Ectodermal cell (in vitro differentiated cells): ENCODE data around the gene CD63.

ENCODE experiments used
- H3K27ac ChIP-seq: 2 replicates; pipeline ENCODE4 v1.7.0; 2013; ENCODE audit warnings: mild to moderate bottlenecking, low read depth, low read length; ENCODE audit not compliant: insufficient read depth, poor library complexity, severe bottlenecking
- H3K27me3 ChIP-seq: 2 replicates; pipeline ENCODE4 v1.7.0; 2013; ENCODE audit warnings: mild to moderate bottlenecking, low read length; ENCODE audit not compliant: insufficient read depth, control insufficient read depth, poor library complexity, severe bottlenecking
- H3K36me3 ChIP-seq: one replicate; pipeline ENCODE4 v1.7.0; 2013; ENCODE audit warnings: low read length; ENCODE audit not compliant: control insufficient read depth, insufficient read depth
- H3K4me1 ChIP-seq: one replicate; pipeline ENCODE4 v1.7.0; 2013; ENCODE audit warnings: low read length; ENCODE audit not compliant: control insufficient read depth, insufficient read depth
- H3K4me3 ChIP-seq: 2 replicates; pipeline ENCODE4 v1.7.0; 2013; ENCODE audit warnings: low read depth, low read length, control low read depth; ENCODE audit not compliant: insufficient read depth
- H3K9me3 ChIP-seq: 2 replicates; pipeline ENCODE4 v1.7.0; 2013; ENCODE audit warnings: mild to moderate bottlenecking, low read length, moderate library complexity; ENCODE audit not compliant: control insufficient read depth
- WGBS, 2 experiments: methylation state at CpG; one replicate each; pipeline ENCODE4 v1.1.7; 2013; ENCODE audit warnings: missing lambda C conversion rate in 2 of 2; 5-methylcytosine and 5-hydroxymethylcytosine counted together

CD63 gene

GRCh38 chr12:55729819-55730818 is 1.3 kb upstream of the CD63 start:
- Histone ChIP-seq H3K4me3 (peak overlapping the region; percentile 64), H3K4me1 (peaks cover 14% of the 10 kb centered on the region), H3K27me3 (no peaks in the 10 kb centered on the region), H3K36me3 (peaks cover 6% of the 10 kb centered on the region), H3K27ac (peak overlapping the region; percentile 86), H3K9me3 (no peaks in the 10 kb centered on the region)
- WGBS, 2 experiments, result 9 to 10% methylated on average over 19 of the region's 19 CpGs

- Histone ChIP-seq H3K4me1 (peaks cover 14% of the 10 kb centered on the region), H3K27ac (peak overlapping the region; percentile 86), H3K36me3 (peaks cover 11% of the 10 kb centered on the region), H3K27me3 (no peaks in the 10 kb centered on the region), H3K4me3 (peak overlapping the region; percentile 64), H3K9me3 (no peaks in the 10 kb centered on the region)
- 0% methylated on average over 61 of the region's 61 CpGs for WGBS, 2 experiments
Observed at GRCh38 chr12:55728186-55728938, 447 bp downstream of the CD63 start.

DNA sequence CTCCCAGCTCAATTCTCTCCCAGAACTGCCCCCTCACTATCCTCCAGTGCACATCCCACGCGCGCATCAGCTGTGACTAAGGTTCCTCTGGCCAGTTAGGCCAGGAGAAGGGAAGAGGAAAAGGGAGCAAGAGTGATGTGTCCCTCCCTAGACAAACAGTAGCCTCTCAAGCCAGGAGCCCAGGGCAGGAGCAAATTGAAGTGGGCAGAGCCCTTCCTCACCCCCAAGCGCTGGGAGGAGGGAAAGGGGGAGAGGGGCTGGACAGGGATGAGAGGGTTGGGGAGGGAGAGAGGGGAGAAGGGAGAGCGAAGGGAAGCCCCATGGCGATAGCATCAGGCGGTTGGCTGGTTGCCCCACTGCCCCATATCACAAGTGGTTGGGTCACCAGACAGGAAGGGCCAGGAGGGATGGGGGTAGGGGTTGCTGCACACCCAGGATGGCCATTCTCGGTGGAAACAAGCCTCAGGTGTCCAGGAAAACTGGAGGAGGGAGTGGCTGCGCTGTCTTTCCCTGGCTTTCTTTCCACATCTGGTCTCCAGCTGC is 1.1 kb downstream of the CD63 start:
- H3K9me3 ChIP-seq, result no peaks in the 10 kb centered on the region
- WGBS, 2 experiments, result 13 to 14% methylated on average over 9 of the region's 9 CpGs
- peaks cover 11% of the 10 kb centered on the region for H3K36me3 ChIP-seq
- H3K27me3 ChIP-seq, result no peaks in the 10 kb centered on the region
- H3K4me3 ChIP-seq, result peak overlapping the region; percentile 64
- H3K27ac ChIP-seq, result no peak overlapping the region
- peaks cover 14% of the 10 kb centered on the region for H3K4me1 ChIP-seq

DNA sequence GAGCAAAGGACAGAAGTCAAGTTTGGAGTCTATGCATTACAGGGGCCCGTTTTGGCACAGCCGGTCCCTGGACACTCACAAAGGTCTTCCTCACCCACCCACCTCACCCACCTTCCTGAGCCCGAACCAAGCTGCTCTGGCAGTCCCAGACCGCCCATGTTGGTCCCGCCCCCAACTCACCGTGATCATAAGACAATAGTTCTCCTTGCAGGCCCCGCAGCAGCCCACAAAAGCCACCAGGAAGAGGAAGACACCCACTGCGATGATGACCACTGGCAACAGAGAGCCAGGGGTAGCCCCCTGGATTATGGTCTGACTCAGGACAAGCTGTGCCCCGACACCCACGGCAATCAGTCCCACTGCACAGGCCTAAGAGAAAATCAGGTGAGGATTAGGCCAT is 1.8 kb downstream of the CD63 start:
- WGBS, 2 experiments, result 71 to 72% methylated on average over 10 of the region's 10 CpGs
- Histone ChIP-seq H3K36me3 (peaks cover 11% of the 10 kb centered on the region), H3K27me3 (no peaks in the 10 kb centered on the region), H3K27ac (no peak overlapping the region), H3K9me3 (no peaks in the 10 kb centered on the region), H3K4me3 (peak overlapping the region; percentile 64), H3K4me1 (peaks cover 14% of the 10 kb centered on the region)

DNA sequence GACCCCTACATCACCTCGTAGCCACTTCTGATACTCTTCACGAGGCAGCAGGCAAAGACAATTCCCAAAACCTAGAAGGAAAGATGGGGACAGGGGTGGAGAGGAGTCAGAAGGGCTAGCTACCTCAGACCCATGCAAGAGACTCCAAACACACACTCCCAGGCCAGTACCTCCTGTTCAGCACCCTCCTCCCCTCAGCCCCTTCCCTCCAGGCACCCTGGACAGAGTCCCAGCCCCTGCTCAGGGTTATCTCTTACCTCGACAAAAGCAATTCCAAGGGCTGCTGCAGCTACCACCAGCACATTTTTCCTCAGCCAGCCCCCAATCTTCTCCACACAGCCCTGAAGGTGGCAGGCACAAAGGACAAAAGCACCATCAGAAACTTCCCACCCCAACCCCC is 3.3 kb downstream of the CD63 start:
- 74 to 92% methylated on average over 1 to 3 of the region's 3 CpGs for WGBS, 2 experiments
- H3K36me3 ChIP-seq, result peaks cover 11% of the 10 kb centered on the region
- no peak overlapping the region for H3K4me3 ChIP-seq
- no peak overlapping the region for H3K27ac ChIP-seq
- no peaks in the 10 kb centered on the region for H3K27me3 ChIP-seq
- H3K4me1 ChIP-seq, result peaks cover 14% of the 10 kb centered on the region
- H3K9me3 ChIP-seq, result no peaks in the 10 kb centered on the region

GRCh38 chr12:55724940-55725309 is 3.9 kb downstream of the CD63 start:
- peaks cover 11% of the 10 kb centered on the region for H3K36me3 ChIP-seq
- WGBS, 2 experiments, result 84 to 89% methylated on average over 3 of the region's 3 CpGs
- peaks cover 8% of the 10 kb centered on the region for H3K4me1 ChIP-seq
- no peaks in the 10 kb centered on the region for H3K9me3 ChIP-seq
- no peak overlapping the region for H3K27ac ChIP-seq
- H3K27me3 ChIP-seq, result no peaks in the 10 kb centered on the region
- H3K4me3 ChIP-seq, result no peak overlapping the region

DNA sequence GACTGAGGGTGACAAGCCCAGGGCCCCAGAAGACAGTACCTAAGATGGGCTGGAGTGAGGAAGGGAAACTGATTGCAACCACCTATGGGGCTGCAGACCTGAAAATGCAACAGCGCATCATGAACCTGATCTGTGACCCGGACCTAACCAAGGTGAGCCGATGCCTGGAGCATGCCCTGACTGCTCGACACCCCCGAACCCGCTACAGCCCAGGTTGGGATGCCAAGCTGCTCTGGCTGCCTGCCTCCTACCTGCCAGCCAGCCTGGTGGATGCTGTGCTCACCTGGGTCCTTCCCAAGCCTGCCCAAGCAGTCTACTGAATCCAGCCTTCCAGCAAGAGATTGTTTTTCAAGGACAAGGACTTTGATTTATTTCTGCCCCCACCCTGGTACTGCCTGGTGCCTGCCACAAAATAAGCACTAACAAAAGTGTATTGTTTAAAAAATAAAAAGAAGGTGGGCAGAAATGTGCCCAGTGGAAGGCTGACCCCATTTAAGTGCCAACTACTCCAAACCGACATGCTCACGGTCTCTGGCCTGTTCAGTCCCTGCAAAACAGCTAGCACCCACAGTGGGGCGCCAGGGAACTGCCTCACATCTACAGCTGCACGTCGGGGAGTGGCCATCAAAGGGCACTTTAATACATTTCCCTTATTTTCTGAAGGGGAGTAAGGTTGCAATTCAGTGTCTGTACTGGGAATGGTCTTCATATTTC is 4.4 kb downstream of the CD63 start:
- Histone ChIP-seq H3K9me3 (no peaks in the 10 kb centered on the region), H3K4me3 (no peak overlapping the region), H3K27ac (no peak overlapping the region), H3K4me1 (peaks cover 12% of the 10 kb centered on the region), H3K36me3 (peaks cover 11% of the 10 kb centered on the region), H3K27me3 (no peaks in the 10 kb centered on the region)
- 66 to 72% methylated on average over 11 of the region's 11 CpGs for WGBS, 2 experiments

DNA sequence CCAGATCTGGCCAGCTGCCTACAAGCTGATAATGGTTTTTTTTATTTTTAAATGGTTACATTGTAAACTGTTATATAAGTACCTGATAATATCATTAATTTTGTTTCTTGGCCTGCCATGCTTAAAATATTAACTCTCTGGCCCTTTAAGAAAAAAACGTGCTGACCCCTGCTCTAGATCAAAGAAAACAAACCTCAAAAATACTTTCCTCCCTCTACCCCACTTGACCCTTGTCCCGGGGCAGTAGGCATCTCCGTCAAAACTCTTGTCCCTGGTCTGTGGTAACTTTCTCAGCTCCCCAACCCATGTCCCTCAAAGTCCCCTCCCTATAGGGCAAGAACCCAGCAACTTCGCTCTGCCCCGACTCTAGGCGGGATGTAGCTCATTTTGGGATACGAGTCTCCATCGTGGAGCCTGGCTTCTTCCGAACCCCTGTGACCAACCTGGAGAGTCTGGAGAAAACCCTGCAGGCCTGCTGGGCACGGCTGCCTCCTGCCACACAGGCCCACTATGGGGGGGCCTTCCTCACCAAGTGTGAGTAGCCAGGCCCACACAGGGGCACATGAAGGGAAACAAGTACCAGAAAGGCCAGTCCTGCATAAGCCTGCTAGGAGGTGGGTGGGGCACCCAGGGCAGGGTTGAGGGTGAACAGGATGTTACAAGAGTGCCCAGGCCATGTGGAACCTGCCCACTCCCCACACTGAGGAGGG is 5.1 kb downstream of the CD63 start:
- Histone ChIP-seq H3K27ac (no peak overlapping the region), H3K4me3 (no peak overlapping the region), H3K36me3 (peaks cover 11% of the 10 kb centered on the region)

DNA sequence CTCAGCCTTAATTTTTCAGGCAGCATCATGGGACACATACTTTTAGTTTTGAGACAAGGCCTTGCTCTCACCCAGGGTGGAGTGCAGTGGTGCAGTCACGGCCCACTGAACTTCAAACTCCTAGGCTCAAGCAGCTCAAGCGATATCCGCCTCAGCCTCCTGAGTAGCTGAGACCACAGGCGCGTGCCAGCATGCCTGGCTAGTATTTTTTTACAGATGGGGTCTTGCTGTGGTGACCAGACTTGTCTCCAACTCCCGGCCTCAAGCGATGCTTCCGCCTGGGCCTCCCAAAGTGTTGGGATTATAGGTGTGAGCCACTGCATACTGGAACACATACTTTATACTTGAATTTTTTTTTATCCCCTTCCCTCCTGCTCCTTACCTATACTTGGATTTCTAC is 5.9 kb downstream of the CD63 start:
- Histone ChIP-seq H3K4me1 (peaks cover 25% of the 10 kb centered on the region), H3K27ac (no peak overlapping the region), H3K27me3 (no peaks in the 10 kb centered on the region), H3K4me3 (no peak overlapping the region), H3K9me3 (no peaks in the 10 kb centered on the region), H3K36me3 (peaks cover 11% of the 10 kb centered on the region)
- 92 to 94% methylated on average over 8 of the region's 8 CpGs for WGBS, 2 experiments

More for the DNA sequence above, 5.1 kb downstream of the CD63 start:
- Histone ChIP-seq H3K4me1 (peaks cover 18% of the 10 kb centered on the region), H3K9me3 (no peaks in the 10 kb centered on the region), H3K27me3 (no peaks in the 10 kb centered on the region)
- WGBS, 2 experiments, result 93 to 95% methylated on average over 10 of the region's 10 CpGs
